Peyer's patch (tissue), 4 donors: ENCODE data around the gene CCDC9B.

ENCODE experiments used
- CTCF ChIP-seq, 6 experiments: fragments of 450-650 bp in 4 of 6; fragments of 200-600 bp in 2 of 6; sonication (generic) in 1 of 6; IDR thresholded peaks; one replicate each; pipeline ENCODE4 v1.5.1; 2017 to 2019; ENCODE audit warnings: antibody characterized with exemption in 6 of 6, mild to moderate bottlenecking in 3 of 6, moderate library complexity in 1 of 6
- POLR2A ChIP-seq, 2 donors: fragments of 450-650 bp; IDR thresholded peaks; one replicate each; pipeline ENCODE4 v1.5.1; 2017; ENCODE audit warnings: antibody characterized with exemption in 2 of 2, mild to moderate bottlenecking in 2 of 2, moderate library complexity in 2 of 2

GRCh38 chr15:40290545-40290917 is 50.2 kb downstream of the CCDC9B start:
- TF ChIP-seq CTCF (IDR thresholded peaks at IDR 0.05) (no peak), POLR2A (IDR thresholded peaks at IDR 0.05) (no peak)
